Endothelial cell (in vitro differentiated cells): Measurements from ENCODE around the gene LRRC26. TPM values are rescaled to one million over a fixed set of nuclear protein-coding genes. Genes with fewer than 3 reads are reported as not detected.
A peak's percentile ranks its signal among the peaks of the same experiment; 100 is the strongest.
"Not testable (repeated sequence)": the region's sequence is repeated elsewhere in the genome, so short reads cannot be mapped to it uniquely, and the experiment has no call there.

Source experiments
- DNase-seq: peaks from one replicate; pipeline ENCODE4 v3.0.0; 2021; ENCODE audit warnings: low spot score
- H3K27ac Mint-ChIP-seq: one replicate; pipeline ENCODE4 v1.8.0; 2021; ENCODE audit warnings: mixed read lengths, inconsistent platforms; ENCODE audit not compliant: unreplicated experiment
- H3K27me3 Mint-ChIP-seq: one replicate; pipeline ENCODE4 v1.8.0; 2021; ENCODE audit warnings: mild to moderate bottlenecking, moderate library complexity, mixed read lengths, inconsistent platforms; ENCODE audit not compliant: unreplicated experiment
- H3K36me3 Mint-ChIP-seq: one replicate; pipeline ENCODE4 v1.8.0; 2021; ENCODE audit warnings: mild to moderate bottlenecking, low read depth, mixed read lengths, inconsistent platforms; ENCODE audit not compliant: unreplicated experiment
- H3K4me1 Mint-ChIP-seq: one replicate; pipeline ENCODE4 v1.8.0; 2021; ENCODE audit warnings: mild to moderate bottlenecking, mixed read lengths, inconsistent platforms; ENCODE audit not compliant: unreplicated experiment
- H3K4me3 Mint-ChIP-seq: one replicate; pipeline ENCODE4 v1.8.0; 2021; ENCODE audit warnings: mild to moderate bottlenecking, mixed read lengths, inconsistent platforms; ENCODE audit not compliant: unreplicated experiment
- H3K9me3 Mint-ChIP-seq: one replicate; pipeline ENCODE4 v1.8.0; 2021; ENCODE audit warnings: mixed read lengths, inconsistent platforms; ENCODE audit not compliant: unreplicated experiment
- total RNA-seq: library from RNA; stranded (reverse); fragmentation: NEBNext Ultra II Directional; extraction: Animal tissue kit (Norgen Biotek cat#: 25700); gene quantifications from one replicate; pipeline ENCODE4 v1.2.1, GENCODE V29; 2021; ENCODE audit not compliant: unreplicated experiment
- TF ChIP-seq, protein P1 (sequence below): fragments of 200-600 bp; sonication (generic); IDR thresholded peaks from one replicate; pipeline ENCODE4 v1.5.0; 2021; ENCODE audit warnings: antibody characterized with exemption; ENCODE audit not compliant: unreplicated experiment

The LRRC26 gene
- total RNA-seq, 1 donor from 2014 or later, result not detected

DNA sequence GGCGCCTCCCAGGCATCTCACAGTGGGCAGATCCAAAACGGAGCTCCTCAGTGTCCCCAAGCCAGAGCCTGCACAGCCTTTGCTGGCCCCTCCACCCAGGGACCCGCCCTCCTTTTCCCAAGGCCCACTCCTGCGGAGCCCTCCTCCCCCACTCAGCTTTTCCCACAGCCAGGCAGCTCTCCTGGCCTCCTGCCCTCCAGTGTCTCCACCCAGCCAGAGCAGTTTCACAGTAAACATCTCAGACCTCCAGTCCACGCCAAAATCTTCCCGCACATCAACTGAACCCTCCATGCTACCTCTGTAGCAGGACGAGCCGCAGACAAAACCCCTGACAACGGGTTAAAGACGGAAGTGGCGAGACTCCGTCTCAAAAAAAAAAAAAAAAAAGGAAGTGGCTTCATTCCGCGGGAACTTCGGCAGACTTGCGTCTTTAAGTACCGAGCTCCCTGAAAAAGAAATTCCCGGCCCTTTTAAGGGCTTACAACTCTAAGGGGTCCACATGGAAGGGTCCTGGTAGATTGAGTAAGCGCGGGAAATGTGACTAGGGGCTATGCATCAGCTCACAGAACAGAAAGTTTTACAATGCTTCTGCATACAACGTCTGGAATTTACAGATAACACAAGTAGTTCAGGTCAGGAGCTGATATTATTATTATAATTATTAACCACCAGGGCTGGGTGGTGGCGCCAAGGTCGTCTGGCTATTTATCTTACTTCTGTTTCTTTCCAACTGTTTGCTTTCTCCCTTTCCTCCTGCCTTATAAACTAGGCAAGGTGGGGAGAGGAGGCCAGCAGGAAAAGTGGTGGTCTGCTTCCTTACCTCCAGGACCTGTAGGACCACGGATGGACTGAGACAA is 42.3 kb downstream of the LRRC26 start:
- no peaks in the 10 kb centered on the region for H3K36me3 Mint-ChIP-seq
- H3K4me1 Mint-ChIP-seq, result peaks cover 21% of the 10 kb centered on the region
- H3K4me3 Mint-ChIP-seq, result peak overlapping the region; percentile 89
- no peak for DNase-seq
- peak overlapping the region; percentile 89 for H3K27ac Mint-ChIP-seq
- peaks cover 5% of the 10 kb centered on the region for H3K27me3 Mint-ChIP-seq
- no peaks in the 10 kb centered on the region for H3K9me3 Mint-ChIP-seq
- TF ChIP-seq, protein P1, sequence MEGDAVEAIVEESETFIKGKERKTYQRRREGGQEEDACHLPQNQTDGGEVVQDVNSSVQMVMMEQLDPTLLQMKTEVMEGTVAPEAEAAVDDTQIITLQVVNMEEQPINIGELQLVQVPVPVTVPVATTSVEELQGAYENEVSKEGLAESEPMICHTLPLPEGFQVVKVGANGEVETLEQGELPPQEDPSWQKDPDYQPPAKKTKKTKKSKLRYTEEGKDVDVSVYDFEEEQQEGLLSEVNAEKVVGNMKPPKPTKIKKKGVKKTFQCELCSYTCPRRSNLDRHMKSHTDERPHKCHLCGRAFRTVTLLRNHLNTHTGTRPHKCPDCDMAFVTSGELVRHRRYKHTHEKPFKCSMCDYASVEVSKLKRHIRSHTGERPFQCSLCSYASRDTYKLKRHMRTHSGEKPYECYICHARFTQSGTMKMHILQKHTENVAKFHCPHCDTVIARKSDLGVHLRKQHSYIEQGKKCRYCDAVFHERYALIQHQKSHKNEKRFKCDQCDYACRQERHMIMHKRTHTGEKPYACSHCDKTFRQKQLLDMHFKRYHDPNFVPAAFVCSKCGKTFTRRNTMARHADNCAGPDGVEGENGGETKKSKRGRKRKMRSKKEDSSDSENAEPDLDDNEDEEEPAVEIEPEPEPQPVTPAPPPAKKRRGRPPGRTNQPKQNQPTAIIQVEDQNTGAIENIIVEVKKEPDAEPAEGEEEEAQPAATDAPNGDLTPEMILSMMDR, result no peak

DNA sequence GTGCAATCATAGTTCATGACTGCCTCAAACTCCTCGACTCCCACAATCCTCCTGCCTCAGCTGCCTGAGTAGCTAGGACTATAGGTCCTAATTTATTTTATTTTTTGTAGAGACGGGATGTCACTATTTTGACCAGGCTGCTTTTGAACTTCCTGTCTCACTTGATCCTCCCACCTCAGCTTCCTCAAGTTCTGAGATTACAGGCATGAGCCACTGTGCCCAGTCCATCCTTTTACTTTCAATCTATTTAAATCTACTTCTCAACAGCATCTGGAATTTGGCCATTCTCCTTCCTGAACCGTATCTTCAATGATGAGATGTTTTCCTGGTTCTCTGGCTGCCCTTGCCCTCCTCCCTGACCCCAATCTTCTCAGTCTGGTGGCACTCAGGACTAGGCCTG is 43.1 kb downstream of the LRRC26 start:
- Mint-ChIP-seq H3K27ac (peak overlapping the region; percentile 89), H3K9me3 (no peaks in the 10 kb centered on the region), H3K4me1 (peaks cover 24% of the 10 kb centered on the region), H3K4me3 (no peak overlapping the region), H3K36me3 (no peaks in the 10 kb centered on the region), H3K27me3 (peaks cover 5% of the 10 kb centered on the region)
- TF ChIP-seq, protein P1, result no peak
- no peak for DNase-seq

DNA sequence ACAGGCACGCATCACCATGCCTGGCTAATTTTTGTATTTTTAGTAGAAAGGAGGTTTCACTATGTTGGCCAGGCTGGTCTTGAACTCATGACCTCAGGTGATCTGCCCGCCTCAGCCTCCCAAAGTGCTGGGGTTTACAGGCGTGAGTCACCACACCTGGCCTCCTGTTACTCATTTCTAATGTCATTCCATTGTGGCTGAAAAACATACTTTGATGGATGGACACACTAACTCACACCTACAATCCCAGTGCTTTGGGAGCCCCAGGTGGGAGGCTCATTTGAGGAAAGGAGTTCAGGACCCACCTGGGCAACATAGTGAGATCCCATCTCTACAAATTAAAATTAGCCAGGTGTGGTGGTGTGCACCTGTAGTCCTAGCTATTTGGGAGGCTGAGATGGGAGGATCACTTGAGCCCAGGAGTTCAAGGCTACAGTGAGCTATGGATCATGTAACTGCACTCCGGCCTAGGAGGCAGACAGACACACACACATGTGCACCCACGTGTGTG is 45.8 kb downstream of the LRRC26 start:
- H3K4me1 Mint-ChIP-seq, result peaks cover 24% of the 10 kb centered on the region
- not testable (repeated sequence) for H3K27me3 Mint-ChIP-seq, H3K27ac Mint-ChIP-seq, H3K36me3 Mint-ChIP-seq, H3K9me3 Mint-ChIP-seq, DNase-seq, H3K4me3 Mint-ChIP-seq

DNA sequence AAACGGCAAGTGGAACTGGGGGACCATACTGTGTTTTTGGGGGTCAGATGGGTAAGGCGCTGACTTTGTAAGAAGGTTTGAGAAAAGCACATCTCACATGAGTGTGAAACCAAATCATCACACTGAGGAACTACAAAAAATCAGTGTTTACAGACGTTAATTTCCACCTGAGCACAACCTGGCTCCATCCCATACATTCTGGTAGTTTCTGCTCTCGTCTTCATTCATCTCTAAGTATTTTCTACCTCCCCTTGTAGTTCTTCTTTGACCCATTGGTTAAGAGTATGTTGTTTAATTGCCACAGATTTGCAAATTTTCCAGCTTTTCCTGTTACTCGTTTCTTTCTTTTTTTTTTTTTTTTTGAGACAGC is 46.4 kb downstream of the LRRC26 start:
- Mint-ChIP-seq H3K4me3 (no peak overlapping the region), H3K27ac (no peak overlapping the region), H3K9me3 (no peaks in the 10 kb centered on the region), H3K4me1 (peaks cover 20% of the 10 kb centered on the region), H3K36me3 (no peaks in the 10 kb centered on the region), H3K27me3 (peaks cover 4% of the 10 kb centered on the region)
- TF ChIP-seq, protein P1, result no peak
- DNase-seq, result no peak

DNA sequence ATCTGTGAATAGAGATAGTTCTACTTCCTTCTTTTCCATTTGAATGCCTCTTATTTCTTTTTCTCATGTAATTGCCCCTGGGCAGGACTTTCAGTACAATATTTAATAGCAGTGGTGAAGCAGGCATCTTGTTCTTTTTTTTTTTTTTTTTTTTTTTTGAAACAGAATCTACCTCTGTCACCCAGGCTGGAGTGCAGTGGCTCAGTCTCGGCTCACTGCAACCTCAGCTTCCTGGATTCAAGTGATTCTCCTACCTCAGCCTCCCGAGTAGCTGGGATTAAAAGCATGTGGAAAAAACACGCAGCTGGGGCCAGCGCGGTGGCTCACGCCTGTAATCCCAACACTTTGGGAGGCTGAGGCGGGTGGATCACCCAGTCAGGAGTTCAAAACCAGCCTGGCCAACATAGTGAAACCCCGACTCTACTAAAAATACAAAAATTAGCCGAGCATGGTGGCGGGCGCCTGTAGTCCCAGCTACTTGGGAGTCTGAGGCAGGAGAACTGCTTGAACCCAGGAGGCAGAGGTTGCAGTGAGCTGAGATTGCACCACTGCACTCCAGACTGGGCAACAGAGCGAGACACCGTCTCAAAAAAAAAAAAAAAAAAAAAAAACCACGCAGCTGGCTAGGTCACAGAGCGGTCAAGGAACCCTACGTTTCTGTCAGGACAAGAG is 46.9 kb downstream of the LRRC26 start:
- DNase-seq, H3K36me3 Mint-ChIP-seq, H3K4me3 Mint-ChIP-seq, H3K27ac Mint-ChIP-seq, H3K27me3 Mint-ChIP-seq, H3K9me3 Mint-ChIP-seq: not testable (repeated sequence)
- peaks cover 14% of the 10 kb centered on the region for H3K4me1 Mint-ChIP-seq

GRCh38 chr9:137121927-137122795 is 47.7 kb downstream of the LRRC26 start:
- not testable (repeated sequence) for H3K27me3 Mint-ChIP-seq, H3K36me3 Mint-ChIP-seq, DNase-seq, H3K27ac Mint-ChIP-seq, H3K9me3 Mint-ChIP-seq, H3K4me1 Mint-ChIP-seq
- H3K4me3 Mint-ChIP-seq, result peak overlapping the region; percentile 14
